ENCODE measurements around the gene WNT5B. TPM values are rescaled to one million over a fixed set of nuclear protein-coding genes. Genes with fewer than 3 reads are reported as not detected.

WNT5B gene
- total RNA-seq, 1 donor from 2014 or later = 0.79 TPM

- TF ChIP-seq CTCF (IDR thresholded peaks at IDR 0.05; ENCODE audit: insufficient read depth, low read length, severe bottlenecking) = no peak
- no peak overlapping the region for H3K4me3 ChIP-seq (ENCODE audit: low read depth, low read length)
- DNase-seq (ENCODE audit: low read depth) (no peak), FAIRE-seq (no peak)
- H3K36me3 ChIP-seq (ENCODE audit: control insufficient read depth, insufficient read depth, low read length) = no peaks in the 10 kb centered on the region
- H3K27me3 ChIP-seq (ENCODE audit: control insufficient read depth, insufficient read depth, low read length) = no peaks in the 10 kb centered on the region
Observed at GRCh38 chr12:1608713-1609119, 20.3 kb upstream of the WNT5B start.

GRCh38 chr12:1610072-1610643 lies 18.9 kb upstream of the WNT5B start:
- TF ChIP-seq CTCF (IDR thresholded peaks at IDR 0.05; ENCODE audit: insufficient read depth, low read length, severe bottlenecking) = no peak
- FAIRE-seq (no peak), DNase-seq (ENCODE audit: low read depth) (no peak)
- Histone ChIP-seq H3K27me3 (ENCODE audit: control insufficient read depth, insufficient read depth, low read length) (no peaks in the 10 kb centered on the region), H3K4me3 (ENCODE audit: low read depth, low read length) (no peak overlapping the region), H3K36me3 (ENCODE audit: control insufficient read depth, insufficient read depth, low read length) (no peaks in the 10 kb centered on the region)

GRCh38 chr12:1611803-1612572 lies 17.0 kb upstream of the WNT5B start:
- Histone ChIP-seq H3K36me3 (ENCODE audit: control insufficient read depth, insufficient read depth, low read length) (no peaks in the 10 kb centered on the region), H3K4me3 (ENCODE audit: low read depth, low read length) (no peak overlapping the region), H3K27me3 (ENCODE audit: control insufficient read depth, insufficient read depth, low read length) (no peaks in the 10 kb centered on the region)
- FAIRE-seq (no peak), DNase-seq (ENCODE audit: low read depth) (peak; percentile 81)
- no peak for TF ChIP-seq CTCF (IDR thresholded peaks at IDR 0.05; ENCODE audit: insufficient read depth, low read length, severe bottlenecking)

- no peak for FAIRE-seq
- Histone ChIP-seq H3K36me3 (ENCODE audit: control insufficient read depth, insufficient read depth, low read length) (no peaks in the 10 kb centered on the region), H3K4me3 (ENCODE audit: low read depth, low read length) (no peak overlapping the region), H3K27me3 (ENCODE audit: control insufficient read depth, insufficient read depth, low read length) (no peaks in the 10 kb centered on the region)
- DNase-seq (ENCODE audit: low read depth) = no peak
- TF ChIP-seq CTCF (IDR thresholded peaks at IDR 0.05; ENCODE audit: insufficient read depth, low read length, severe bottlenecking) = no peak
Observed at GRCh38 chr12:1613860-1614259, 15.2 kb upstream of the WNT5B start.

- FAIRE-seq = no peak
- no peak for DNase-seq (ENCODE audit: low read depth)
- TF ChIP-seq CTCF (IDR thresholded peaks at IDR 0.05; ENCODE audit: insufficient read depth, low read length, severe bottlenecking) = no peak
Observed at GRCh38 chr12:1614360-1614759, 14.7 kb upstream of the WNT5B start.

More at GRCh38 chr12:1614360-1614759, 14.7 kb upstream of the WNT5B start:
- Histone ChIP-seq H3K36me3 (ENCODE audit: control insufficient read depth, insufficient read depth, low read length) (no peaks in the 10 kb centered on the region), H3K27me3 (ENCODE audit: control insufficient read depth, insufficient read depth, low read length) (no peaks in the 10 kb centered on the region), H3K4me3 (ENCODE audit: low read depth, low read length) (no peak overlapping the region)

Data from bronchial epithelial cell (primary cell).